ENCODE data around the gene KLHL8.

KLHL8 gene

DNA sequence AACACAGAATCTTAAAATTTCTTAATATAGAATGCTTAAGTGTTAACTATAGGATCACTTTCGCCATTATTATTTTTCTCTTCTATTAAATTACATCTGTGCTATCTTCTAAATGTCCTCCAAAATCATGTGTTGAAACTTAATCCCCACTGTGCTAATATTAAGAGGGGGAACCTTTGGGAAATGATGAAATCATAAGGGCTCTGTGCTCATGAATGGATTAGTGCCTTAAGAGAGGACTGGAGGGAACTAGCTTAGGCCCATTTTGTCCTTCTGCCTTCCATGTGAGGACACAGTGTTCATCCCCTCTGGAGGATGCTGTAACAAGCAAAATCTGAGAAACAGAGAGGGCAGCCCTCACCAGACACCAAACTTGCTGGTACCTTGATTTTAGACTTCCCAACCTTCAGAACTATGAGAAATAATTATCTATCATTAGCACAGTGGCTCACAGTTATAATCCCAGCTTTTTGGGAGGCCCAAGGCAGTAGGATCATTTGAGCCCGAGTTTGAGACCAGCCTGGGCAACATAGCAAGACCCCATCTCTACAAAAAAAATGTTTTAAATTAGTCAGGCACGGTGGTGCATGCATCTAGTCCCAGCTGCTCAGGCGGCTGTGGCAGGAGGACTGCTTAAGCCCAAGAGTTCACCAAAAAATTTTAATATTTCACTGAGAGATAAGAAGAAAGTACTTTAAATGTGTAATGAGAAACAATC lies 26.3 kb downstream of the KLHL8 start:
- Histone ChIP-seq H3K9me3 (ENCODE audit: insufficient read depth, low read length) (no peaks in the 10 kb centered on the region), H2AFZ (ENCODE audit: low read depth, low read length) (no peak overlapping the region), H3K79me2 (ENCODE audit: low read length) (peaks cover 38% of the 10 kb centered on the region), H3K4me1 (ENCODE audit: low read length) (peaks cover 3% of the 10 kb centered on the region), H3K36me3 (replicated peaks; ENCODE audit: low read depth, low read length) (no peaks in the 10 kb centered on the region), H4K20me1 (ENCODE audit: insufficient read depth, low read length) (peaks cover 13% of the 10 kb centered on the region), H3K27ac (ENCODE audit: low read length) (no peak overlapping the region), H3K9ac (ENCODE audit: low read length) (no peak overlapping the region), H3K27me3 (ENCODE audit: low read depth, low read length) (no peaks in the 10 kb centered on the region), H3K4me2 (ENCODE audit: low read length) (no peak overlapping the region), H3K4me3 (ENCODE audit: low read length) (no peak overlapping the region)
- TF ChIP-seq EZH2phosphoT487 (IDR thresholded peaks at IDR 0.05; ENCODE audit: low read depth) (no peak), CTCF (IDR thresholded peaks at IDR 0.05; ENCODE audit: low read depth, low read length) (no peak)

DNA sequence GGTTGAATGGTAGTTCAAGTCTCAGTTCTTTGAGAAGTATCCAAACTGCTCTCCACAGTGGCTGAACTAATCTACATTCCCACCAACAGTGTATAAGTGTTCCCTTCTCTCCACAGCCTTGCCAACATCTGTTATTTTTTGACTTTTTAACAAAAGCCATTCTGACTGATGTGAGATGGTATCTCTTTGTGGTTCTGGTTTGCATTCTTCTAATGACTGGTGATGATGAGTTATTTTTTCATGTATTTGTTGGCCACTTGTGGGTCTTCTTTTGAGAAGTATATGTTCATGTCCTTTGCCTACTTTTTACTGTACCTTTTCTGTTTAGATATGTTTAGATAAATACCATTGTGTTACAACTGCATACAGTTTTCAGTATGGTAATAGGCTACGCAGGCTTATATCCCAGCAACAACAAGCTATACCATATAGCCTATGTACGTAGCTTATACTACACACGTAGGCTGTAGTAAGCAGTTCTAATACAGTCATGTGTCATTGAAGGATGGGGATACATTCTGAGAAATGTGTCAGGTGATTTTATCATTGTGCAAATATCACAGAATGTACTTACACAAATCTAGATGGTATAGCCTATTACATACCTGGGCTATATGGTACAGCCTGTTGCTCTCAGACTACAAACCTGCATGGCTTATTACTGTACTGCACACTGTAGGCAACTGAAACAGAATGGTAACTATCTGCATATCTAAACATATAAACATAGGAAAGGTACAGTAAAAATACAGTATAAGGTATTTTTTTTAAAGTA lies 28.1 kb downstream of the KLHL8 start:
- no peak overlapping the region for H3K9ac ChIP-seq (ENCODE audit: low read length)
- no peak for TF ChIP-seq EZH2phosphoT487 (IDR thresholded peaks at IDR 0.05; ENCODE audit: low read depth)
- no peak for TF ChIP-seq CTCF (IDR thresholded peaks at IDR 0.05; ENCODE audit: low read depth, low read length)
- H3K79me2 ChIP-seq (ENCODE audit: low read length): peaks cover 21% of the 10 kb centered on the region
- H3K4me3 ChIP-seq (ENCODE audit: low read length): no peak overlapping the region
- H3K4me2 ChIP-seq (ENCODE audit: low read length): no peak overlapping the region
- no peaks in the 10 kb centered on the region for H3K9me3 ChIP-seq (ENCODE audit: insufficient read depth, low read length)
- no peak overlapping the region for H2AFZ ChIP-seq (ENCODE audit: low read depth, low read length)
- H3K27ac ChIP-seq (ENCODE audit: low read length): no peak overlapping the region
- no peaks in the 10 kb centered on the region for H3K4me1 ChIP-seq (ENCODE audit: low read length)
- no peaks in the 10 kb centered on the region for H3K27me3 ChIP-seq (ENCODE audit: low read depth, low read length)
- no peaks in the 10 kb centered on the region for H3K36me3 ChIP-seq (replicated peaks; ENCODE audit: low read depth, low read length)
- peaks cover 5% of the 10 kb centered on the region; the same call in 1 of the 2 replicates for H4K20me1 ChIP-seq (ENCODE audit: insufficient read depth, low read length)

GRCh38 chr4:87188932-87189331 lies 31.5 kb downstream of the KLHL8 start:
- Histone ChIP-seq H4K20me1 (ENCODE audit: insufficient read depth, low read length) (no peaks in the 10 kb centered on the region), H3K27me3 (ENCODE audit: low read depth, low read length) (no peaks in the 10 kb centered on the region), H3K4me2 (ENCODE audit: low read length) (no peak overlapping the region), H3K27ac (ENCODE audit: low read length) (no peak overlapping the region), H3K9me3 (ENCODE audit: insufficient read depth, low read length) (no peaks in the 10 kb centered on the region), H3K79me2 (ENCODE audit: low read length) (no peaks in the 10 kb centered on the region), H3K36me3 (replicated peaks; ENCODE audit: low read depth, low read length) (no peaks in the 10 kb centered on the region), H2AFZ (ENCODE audit: low read depth, low read length) (no peak overlapping the region), H3K4me1 (ENCODE audit: low read length) (no peaks in the 10 kb centered on the region), H3K9ac (ENCODE audit: low read length) (no peak overlapping the region), H3K4me3 (ENCODE audit: low read length) (no peak overlapping the region)
- TF ChIP-seq CTCF (IDR thresholded peaks at IDR 0.05; ENCODE audit: low read depth, low read length): no peak
- no peak for TF ChIP-seq EZH2phosphoT487 (IDR thresholded peaks at IDR 0.05; ENCODE audit: low read depth)

DNA sequence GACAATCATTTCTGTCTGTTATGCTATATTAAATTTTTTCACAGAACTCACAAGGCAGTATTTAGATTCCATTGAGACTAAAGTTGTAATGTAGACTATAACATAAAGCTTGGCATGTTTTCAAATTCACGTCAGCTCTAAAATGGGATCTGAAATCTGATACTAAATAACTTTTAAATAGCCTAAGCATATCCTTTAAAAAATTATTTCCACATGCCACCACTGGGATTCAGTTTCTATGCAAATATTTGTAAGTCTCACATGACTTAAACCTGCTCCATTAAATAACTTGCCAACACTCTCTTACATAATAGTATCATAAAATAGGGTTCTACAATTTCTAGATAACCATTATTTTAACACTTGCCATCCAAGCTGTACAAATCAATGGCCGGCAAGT lies 32.4 kb downstream of the KLHL8 start:
- H3K4me3 ChIP-seq (ENCODE audit: low read length): no peak overlapping the region
- H3K36me3 ChIP-seq (replicated peaks; ENCODE audit: low read depth, low read length): no peaks in the 10 kb centered on the region
- no peak overlapping the region for H3K9ac ChIP-seq (ENCODE audit: low read length)
- no peaks in the 10 kb centered on the region for H3K79me2 ChIP-seq (ENCODE audit: low read length)
- no peaks in the 10 kb centered on the region for H3K4me1 ChIP-seq (ENCODE audit: low read length)
- H2AFZ ChIP-seq (ENCODE audit: low read depth, low read length): no peak overlapping the region
- H3K27me3 ChIP-seq (ENCODE audit: low read depth, low read length): no peaks in the 10 kb centered on the region
- no peak overlapping the region for H3K27ac ChIP-seq (ENCODE audit: low read length)
- no peak overlapping the region for H3K4me2 ChIP-seq (ENCODE audit: low read length)
- no peaks in the 10 kb centered on the region for H3K9me3 ChIP-seq (ENCODE audit: insufficient read depth, low read length)
- TF ChIP-seq EZH2phosphoT487 (IDR thresholded peaks at IDR 0.05; ENCODE audit: low read depth) (no peak), CTCF (IDR thresholded peaks at IDR 0.05; ENCODE audit: low read depth, low read length) (no peak)
- H4K20me1 ChIP-seq (ENCODE audit: insufficient read depth, low read length): no peaks in the 10 kb centered on the region

Measured in OCI-LY3 (cell line).